Measurements from ENCODE around the gene FSD2.
"Not testable (repeated sequence)": the region's sequence is repeated elsewhere in the genome, so short reads cannot be mapped to it uniquely, and the experiment has no call there.

Gene FSD2

DNA sequence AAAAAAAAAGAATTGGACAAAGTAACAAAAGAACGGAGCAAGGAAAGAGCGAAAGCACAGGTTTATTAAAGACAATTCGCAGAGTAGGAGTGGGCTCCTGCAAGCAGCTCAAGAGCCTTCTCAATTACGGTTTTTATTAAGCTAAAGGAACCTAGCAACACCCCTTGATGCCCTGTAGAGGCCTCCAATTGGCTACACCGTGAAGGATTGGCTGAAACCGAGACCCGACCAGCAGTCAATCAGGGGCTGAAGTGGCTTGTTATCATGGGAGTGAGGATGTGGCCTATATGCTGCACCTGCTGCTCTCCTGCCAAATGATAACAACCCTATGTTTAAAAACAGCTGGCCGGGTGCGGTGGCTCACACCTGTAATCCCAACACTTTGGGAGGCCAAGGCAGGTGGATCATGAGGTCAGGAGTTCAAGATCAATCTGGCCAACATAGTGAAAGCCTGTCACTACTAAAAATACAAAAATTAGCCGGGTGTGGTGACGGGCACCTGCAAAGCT lies 75.8 kb downstream of the FSD2 start:
- DNase-seq: no peak

DNA sequence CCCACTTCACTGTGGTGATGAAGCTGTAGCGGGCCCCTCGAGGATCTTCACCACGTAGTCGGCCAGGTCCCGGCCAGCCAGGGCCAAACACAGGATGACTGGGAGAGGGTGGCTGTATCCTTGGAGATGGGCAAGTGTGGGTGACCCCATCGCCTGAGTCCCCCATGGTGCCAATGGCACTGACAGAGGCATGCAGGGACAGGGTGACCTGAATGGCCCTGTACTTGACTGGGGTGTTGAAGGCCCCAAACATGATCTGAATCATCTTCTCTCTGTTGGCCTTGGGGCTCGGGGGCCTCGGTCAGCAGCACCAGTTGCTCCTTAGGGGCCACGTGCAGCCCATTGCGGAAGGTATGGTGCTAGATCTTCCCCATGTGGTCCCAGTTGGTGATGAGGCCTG lies 79.1 kb downstream of the FSD2 start:
- DNase-seq: no peak

DNA sequence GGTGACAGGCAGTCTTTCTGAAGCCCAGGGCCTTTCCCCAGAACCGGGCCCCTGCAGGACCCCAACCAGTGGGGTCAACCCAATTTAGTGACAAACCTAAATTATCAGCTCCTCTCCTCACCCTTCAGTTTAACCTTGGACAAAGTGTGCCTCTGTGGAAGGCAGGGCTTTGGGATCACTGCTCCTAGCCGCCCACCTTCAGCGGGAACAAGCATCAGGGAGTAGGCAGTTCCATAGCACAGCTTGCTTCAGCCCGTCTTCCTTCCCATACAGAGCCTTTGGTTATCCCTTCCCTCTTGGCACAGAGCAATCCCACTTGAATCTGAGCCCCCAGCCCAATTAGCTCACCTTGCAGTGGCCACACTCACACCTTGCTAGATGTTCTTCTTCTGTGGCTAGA lies 90.9 kb downstream of the FSD2 start:
- no peak for DNase-seq

DNA sequence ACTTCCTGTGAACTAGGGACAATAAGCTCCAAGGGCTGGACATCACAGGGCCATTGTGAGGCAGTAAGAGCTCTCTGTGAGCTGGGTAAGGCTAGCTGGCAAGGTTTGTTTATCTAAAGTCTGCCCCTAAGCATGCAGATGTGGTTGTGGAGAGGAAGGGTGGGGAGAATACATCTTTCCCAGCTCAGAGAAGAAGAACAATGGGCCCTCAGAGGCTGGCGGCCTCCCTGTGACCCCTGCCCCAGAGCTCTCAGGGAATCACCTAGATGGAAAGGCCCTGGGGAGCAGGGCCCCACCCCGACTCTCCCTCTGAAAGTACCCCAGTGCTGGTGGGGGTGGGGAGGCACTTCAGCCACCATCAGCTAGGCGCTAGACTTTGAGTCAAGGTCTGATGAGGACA lies 91.9 kb downstream of the FSD2 start:
- DNase-seq: no peak

DNA sequence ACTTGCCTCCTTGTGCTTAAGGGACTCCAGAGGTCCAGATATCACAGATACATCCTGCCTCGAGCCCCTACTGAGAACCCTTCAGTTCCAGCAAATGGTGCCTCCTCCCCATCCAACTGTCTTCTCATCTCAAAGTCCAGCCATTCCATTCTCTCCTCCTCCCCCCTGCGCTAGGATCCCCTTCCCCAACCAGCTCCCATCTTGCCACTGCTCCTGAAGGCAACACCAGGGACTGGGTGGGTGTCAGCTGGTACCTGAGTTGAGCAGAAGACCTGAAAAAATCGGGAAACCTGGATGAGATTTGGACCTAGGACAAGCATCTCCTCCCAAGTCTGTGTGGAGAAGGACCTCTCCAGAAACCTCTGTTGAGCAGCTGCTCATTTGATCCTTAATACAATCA lies 93.8 kb downstream of the FSD2 start:
- DNase-seq: no peak

DNA sequence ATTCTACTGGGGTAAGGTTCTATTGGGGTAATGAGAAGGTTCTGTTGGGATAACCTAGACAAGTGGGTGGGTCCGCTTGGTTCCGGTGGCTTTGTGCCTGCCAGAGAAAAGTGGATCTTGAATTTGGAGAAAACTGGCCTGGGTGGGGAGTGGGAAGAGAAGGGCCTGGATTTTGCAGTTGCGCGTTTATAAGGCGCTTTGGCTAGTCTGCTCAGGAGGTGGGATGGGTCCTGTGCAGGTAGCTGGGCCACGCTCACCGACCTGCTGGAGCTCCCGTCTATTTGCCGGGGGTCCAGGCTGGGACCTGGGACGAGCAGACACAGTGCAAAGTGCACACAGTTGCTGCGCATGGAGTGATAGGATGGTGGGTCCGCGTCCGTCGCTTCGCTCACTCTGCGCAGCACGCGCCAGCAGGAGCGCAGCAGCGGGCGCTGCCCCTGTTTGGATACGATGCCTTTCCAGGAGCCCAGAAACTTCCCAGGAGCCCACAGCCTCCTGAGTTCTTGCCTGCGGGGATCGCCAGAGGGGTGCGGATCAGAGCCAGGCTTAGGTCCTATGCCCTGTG lies 94.9 kb downstream of the FSD2 start:
- DNase-seq: no peak

DNA sequence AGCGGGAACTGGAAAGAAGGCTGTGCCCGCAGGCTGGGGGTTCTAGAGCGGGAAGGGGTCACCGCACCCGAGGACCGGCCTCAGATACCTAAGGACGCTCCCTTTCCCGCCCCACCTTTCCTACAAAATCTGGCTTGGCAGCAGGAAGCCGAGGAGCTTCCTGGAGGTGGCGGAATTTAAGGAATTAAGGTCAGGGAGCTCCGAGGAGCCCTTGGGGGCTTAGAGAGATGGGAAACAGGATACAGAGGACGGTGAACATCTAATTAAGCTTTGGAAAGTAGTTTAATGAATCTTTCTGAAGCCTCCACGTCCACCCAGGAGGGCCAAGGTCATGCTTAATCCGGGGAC lies 95.7 kb downstream of the FSD2 start:
- no peak for DNase-seq

DNA sequence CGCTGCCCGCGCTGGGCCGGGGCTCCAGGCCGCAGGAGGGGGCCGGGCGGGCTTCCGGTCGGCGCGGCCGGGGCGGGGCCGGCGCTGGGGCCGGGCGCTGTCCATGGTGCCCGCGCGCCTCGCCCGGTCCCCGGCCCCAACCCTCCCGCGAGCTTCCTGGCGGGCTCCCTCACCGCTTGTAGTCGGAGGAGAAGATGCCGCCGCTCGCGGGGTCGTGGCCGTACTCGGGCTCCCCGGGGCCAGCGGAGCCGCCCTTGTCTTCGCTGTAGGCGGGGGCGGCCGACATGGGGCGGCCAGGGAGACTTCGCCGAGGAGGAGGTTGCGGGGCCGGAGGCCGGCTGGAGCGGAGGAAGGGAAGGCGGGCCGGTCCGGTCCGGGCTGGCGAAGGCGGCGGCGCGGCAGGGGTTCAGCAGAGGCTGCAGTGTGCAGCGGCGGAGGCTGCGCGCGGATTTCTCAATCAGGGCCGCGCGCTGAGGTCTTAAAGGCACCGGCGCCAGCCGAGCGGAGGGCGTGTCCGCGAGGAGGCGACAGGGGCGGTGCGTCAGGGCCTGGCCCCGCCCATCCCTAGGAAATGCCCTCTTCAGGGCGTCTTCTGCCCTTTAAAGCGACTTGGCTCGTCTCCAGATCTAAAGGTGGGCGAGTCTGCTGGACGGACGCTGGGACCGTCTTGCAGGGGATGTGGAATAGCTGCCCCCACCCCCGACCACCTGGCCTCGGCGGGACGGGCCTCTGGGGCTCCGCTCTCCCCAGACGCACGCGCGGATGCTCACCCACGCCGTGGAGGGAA lies 96.3 kb downstream of the FSD2 start, which contains the start of gene AP3B2:
AP3B2 (minus strand) TSS at position 455 of the 787 bp plus-strand sequence; CDS start at position 286, 169 bp downstream.
- DNase-seq: peak; percentile 91

DNA sequence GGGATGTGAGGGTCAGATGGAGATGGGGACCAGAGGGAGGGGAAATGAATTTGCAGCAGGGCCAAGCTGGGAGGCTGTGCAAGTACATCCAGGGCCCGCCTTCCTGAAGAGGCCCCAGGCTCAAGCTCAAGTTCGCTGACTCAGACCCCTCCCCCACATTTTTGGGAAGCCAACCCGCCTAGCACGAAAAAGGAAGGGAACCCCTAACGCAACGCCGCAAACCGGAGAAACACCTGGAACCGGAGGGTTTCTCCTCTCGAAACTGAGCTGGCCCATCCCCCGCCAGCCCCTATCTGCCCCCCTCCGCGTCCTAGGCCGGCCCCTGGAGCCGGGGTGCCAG lies 96.8 kb downstream of the FSD2 start:
- peak; percentile 16 for DNase-seq

DNA sequence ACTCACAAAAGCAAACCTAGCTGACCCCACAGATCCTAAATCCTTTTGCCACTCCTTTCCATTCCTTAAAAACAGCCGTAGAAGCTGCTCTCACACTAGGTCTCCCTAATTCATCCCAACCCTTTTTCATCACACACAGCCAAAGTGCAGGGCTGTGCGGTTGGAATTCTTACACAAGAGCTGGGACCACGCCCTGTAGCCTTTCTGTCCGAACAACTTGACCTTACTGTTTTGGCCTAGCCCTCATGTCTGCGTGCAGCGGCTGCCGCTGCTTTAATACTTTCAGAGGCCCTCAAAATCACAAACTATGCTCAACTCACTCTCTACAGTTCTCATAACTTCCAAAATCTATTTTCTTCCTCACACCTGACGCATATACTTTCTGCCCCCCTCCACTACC lies 100.0 kb downstream of the FSD2 start:
- DNase-seq: not testable (repeated sequence)
